ENCODE data around the gene FAM222B. TPM values are rescaled to one million over a fixed set of nuclear protein-coding genes. Genes with fewer than 3 reads are reported as not detected.

FAM222B gene
- total and polyA plus RNA-seq, 9 of the 15 experiments (the other 6 are each of a cell fraction or from before 2014, with no cell fraction given), result 4.0 to 34.6 (median 7.5) TPM

GRCh38 chr17:28862561-28862960, 20.0 kb upstream of the FAM222B start:
- Histone ChIP-seq H3K4me2 (ENCODE audit: insufficient read depth, low read length) (peak overlapping the region; percentile 91), H3K27ac (ENCODE audit: extremely low read depth, low read depth, low read length) (peak overlapping the region; percentile 80), H3K9me3 (replicated peaks; ENCODE audit: control insufficient read depth, insufficient read depth, low read depth, low read length) (no peaks in the 10 kb centered on the region), H3K79me2 (ENCODE audit: control insufficient read depth, insufficient read depth, low read length) (peaks cover 69% of the 10 kb centered on the region), H3K27me3 (ENCODE audit: control insufficient read depth in 2 of 2, insufficient read depth in 2 of 2, low read length in 2 of 2) (no peaks in the 10 kb centered on the region), H3K4me1 (replicated peaks in 1 of 2; ENCODE audit: control insufficient read depth in 2 of 2, insufficient read depth in 2 of 2, low read length in 2 of 2) (peaks cover 60 to 70% of the 10 kb centered on the region in 2 experiments), H4K20me1 (replicated peaks; ENCODE audit: control insufficient read depth, insufficient read depth, low read length) (no peaks in the 10 kb centered on the region), H3K36me3 (ENCODE audit: control insufficient read depth, insufficient read depth, low read length) (peaks cover 35% of the 10 kb centered on the region), H3K9me1 (ENCODE audit: control insufficient read depth, insufficient read depth, low read length) (no peaks in the 10 kb centered on the region), H3K4me3 (peak overlapping the region; percentile 49), H2AFZ (ENCODE audit: low read depth, low read length) (peak overlapping the region; percentile 50), H3K9ac (ENCODE audit: insufficient read depth in 1 of 2, low read depth in 2 of 2, low read length in 2 of 2) (peak overlapping the region; percentile 73 to 90; a peak in 3 of 4 replicates)
- BruUV-seq (replicated peaks), result no TSS peak
- DNase-seq (ENCODE audit: extremely low read depth in 1 of 4, low spot score in 3 of 4) (peak in 1 of 4 experiments; percentile 71), FAIRE-seq (peak; percentile 26), ATAC-seq (peak; percentile 3; the same call in 2 of the 3 replicates)
- POLR2A ChIA-PET, result interaction anchor here (0.6 to 7.5 kb wide), 6 partner anchors 8 to 218 kb away, joined by 3 to 49 read pairs (median 6); partner anchors contain the start of gene FAM222B
- 42% methylated on average over 3 of the region's 3 CpGs for WGBS (ENCODE audit: insufficient coverage, low coverage, missing lambda C conversion rate)
- in situ Hi-C loops (cut with MboI), result no loop called here
- CTCF ChIA-PET (ENCODE audit: low intra/inter-chr PET ratio), result no interaction called here
- intact Hi-C loops (cut with micrococcal nuclease), result loop anchor here (1.0 to 5.0 kb wide), 3 partner anchors 12 to 135 kb away; partner anchors contain the start of genes DHRS13, NEK8 and TLCD1
- 0 out of 2 replicates have a peak, but pooled peaks have one; percentile 1 for TF ChIP-seq SMAD4 (CRISPR knock-in tag; conservative IDR thresholded peaks at IDR 0.05)
- no peak for TF ChIP-seq USF2 (CRISPR knock-in tag; IDR thresholded peaks at IDR 0.05)
- TF ChIP-seq SPI1 (IDR thresholded peaks at IDR 0.05; ENCODE audit: borderline replicate concordance, low read depth, low read length), result peak; percentile 62; the same call in 1 of the 2 replicates
- TF ChIP-seq RBM34 (IDR thresholded peaks at IDR 0.05; ENCODE audit: borderline replicate concordance, insufficient read depth, low read length), result no peak
- TF ChIP-seq ZFX (CRISPR knock-in tag; IDR thresholded peaks at IDR 0.05), result peak; percentile 8; the same call in 1 of the 2 replicates
- no peak for TF ChIP-seq FOXJ3 (CRISPR knock-in tag; IDR thresholded peaks at IDR 0.05)
- no peak for TF ChIP-seq PPARD (CRISPR knock-in tag; IDR thresholded peaks at IDR 0.05)
- TF ChIP-seq HMGN3 (IDR thresholded peaks at IDR 0.05; ENCODE audit: borderline replicate concordance, extremely low read depth, insufficient read length, low read depth, low read length), result no peak
- no peak for TF ChIP-seq NR2C2 (CRISPR knock-in tag; IDR thresholded peaks at IDR 0.05)
- no peak for TF ChIP-seq NR2C2 (tag; IDR thresholded peaks at IDR 0.05)
- TF ChIP-seq CXXC5 (CRISPR knock-in tag; IDR thresholded peaks at IDR 0.05), result 0 out of 2 replicates have a peak, but pooled peaks have one; percentile 11
- TF ChIP-seq, protein P1, sequence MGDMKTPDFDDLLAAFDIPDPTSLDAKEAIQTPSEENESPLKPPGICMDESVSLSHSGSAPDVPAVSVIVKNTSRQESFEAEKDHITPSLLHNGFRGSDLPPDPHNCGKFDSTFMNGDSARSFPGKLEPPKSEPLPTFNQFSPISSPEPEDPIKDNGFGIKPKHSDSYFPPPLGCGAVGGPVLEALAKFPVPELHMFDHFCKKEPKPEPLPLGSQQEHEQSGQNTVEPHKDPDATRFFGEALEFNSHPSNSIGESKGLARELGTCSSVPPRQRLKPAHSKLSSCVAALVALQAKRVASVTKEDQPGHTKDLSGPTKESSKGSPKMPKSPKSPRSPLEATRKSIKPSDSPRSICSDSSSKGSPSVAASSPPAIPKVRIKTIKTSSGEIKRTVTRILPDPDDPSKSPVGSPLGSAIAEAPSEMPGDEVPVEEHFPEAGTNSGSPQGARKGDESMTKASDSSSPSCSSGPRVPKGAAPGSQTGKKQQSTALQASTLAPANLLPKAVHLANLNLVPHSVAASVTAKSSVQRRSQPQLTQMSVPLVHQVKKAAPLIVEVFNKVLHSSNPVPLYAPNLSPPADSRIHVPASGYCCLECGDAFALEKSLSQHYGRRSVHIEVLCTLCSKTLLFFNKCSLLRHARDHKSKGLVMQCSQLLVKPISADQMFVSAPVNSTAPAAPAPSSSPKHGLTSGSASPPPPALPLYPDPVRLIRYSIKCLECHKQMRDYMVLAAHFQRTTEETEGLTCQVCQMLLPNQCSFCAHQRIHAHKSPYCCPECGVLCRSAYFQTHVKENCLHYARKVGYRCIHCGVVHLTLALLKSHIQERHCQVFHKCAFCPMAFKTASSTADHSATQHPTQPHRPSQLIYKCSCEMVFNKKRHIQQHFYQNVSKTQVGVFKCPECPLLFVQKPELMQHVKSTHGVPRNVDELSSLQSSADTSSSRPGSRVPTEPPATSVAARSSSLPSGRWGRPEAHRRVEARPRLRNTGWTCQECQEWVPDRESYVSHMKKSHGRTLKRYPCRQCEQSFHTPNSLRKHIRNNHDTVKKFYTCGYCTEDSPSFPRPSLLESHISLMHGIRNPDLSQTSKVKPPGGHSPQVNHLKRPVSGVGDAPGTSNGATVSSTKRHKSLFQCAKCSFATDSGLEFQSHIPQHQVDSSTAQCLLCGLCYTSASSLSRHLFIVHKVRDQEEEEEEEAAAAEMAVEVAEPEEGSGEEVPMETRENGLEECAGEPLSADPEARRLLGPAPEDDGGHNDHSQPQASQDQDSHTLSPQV (IDR thresholded peaks at IDR 0.05), result peak; percentile 51; the same call in 1 of the 2 replicates
- no peak for TF ChIP-seq ZNF668 (CRISPR knock-in tag; IDR thresholded peaks at IDR 0.05)
- no peak for TF ChIP-seq ZNF644 (tag; IDR thresholded peaks at IDR 0.05; ENCODE audit: low read depth)
- TF ChIP-seq, protein P2, sequence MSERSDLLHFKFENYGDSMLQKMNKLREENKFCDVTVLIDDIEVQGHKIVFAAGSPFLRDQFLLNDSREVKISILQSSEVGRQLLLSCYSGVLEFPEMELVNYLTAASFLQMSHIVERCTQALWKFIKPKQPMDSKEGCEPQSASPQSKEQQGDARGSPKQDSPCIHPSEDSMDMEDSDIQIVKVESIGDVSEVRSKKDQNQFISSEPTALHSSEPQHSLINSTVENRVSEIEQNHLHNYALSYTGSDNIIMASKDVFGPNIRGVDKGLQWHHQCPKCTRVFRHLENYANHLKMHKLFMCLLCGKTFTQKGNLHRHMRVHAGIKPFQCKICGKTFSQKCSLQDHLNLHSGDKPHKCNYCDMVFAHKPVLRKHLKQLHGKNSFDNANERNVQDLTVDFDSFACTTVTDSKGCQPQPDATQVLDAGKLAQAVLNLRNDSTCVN (CRISPR knock-in tag; IDR thresholded peaks at IDR 0.05), result no peak
- no peak for TF ChIP-seq DLX4 (CRISPR knock-in tag; IDR thresholded peaks at IDR 0.05)

All from K562 (cell line).